GM12878 (cell line): ENCODE results near the gene FGD6. TPM values are rescaled to one million over a fixed set of nuclear protein-coding genes. Genes with fewer than 3 reads are reported as not detected.
A peak's percentile ranks its signal among the peaks of the same experiment; 100 is the strongest.

ENCODE experiments used
- ATAC-seq: fragments of 200-7000 bp; cut with Tn5 transposase; 3 replicates; pipeline ENCODE4 v1.9.1; 2020; ENCODE audit warnings: mild to moderate bottlenecking, moderate library complexity
- BruUV-seq: library from RNA; stranded (reverse); fragments of 400-500 nt; replicated peaks from 2 replicates; lab custom pipeline; 2021; lab: Mats Ljungman, UMichigan
- CTCF ChIA-PET: fragments of 300-600 bp; sonication (Branson Sonifier 250); formaldehyde crosslinking; extraction: SDS; loops from one replicate; lab custom pipeline; 2021; ENCODE audit warnings: inconsistent platforms; lab: Yijun Ruan, JAX
- POLR2A ChIA-PET: fragments of 350-600 bp; formaldehyde crosslinking; extraction: SDS; loops from one replicate; lab custom pipeline; 2021; ENCODE audit warnings: inconsistent platforms; lab: Charles Lee
- RAD21 ChIA-PET: fragments of 300-600 bp; sonication (Branson Sonifier 250); formaldehyde crosslinking; loops from one replicate; lab custom pipeline; 2023; ENCODE audit warnings: antibody characterized with exemption; ENCODE audit not compliant: unreplicated experiment; lab: Charles Lee
- SMC1A ChIA-PET: fragments of 300-600 bp; sonication (Branson Sonifier 250); formaldehyde crosslinking; loops from one replicate; lab custom pipeline; 2023; ENCODE audit not compliant: unreplicated experiment, uncharacterized antibody; lab: Charles Lee
- DNase-seq: peaks from one replicate; pipeline ENCODE4 v3.0.0-alpha.2; 2011; ENCODE audit warnings: low read depth, low spot score
- FAIRE-seq: peaks from 3 replicates; lab custom pipeline; 2011; peaks lifted over from hg19 to GRCh38; lab: Jason Lieb, UNC
- H2AFZ ChIP-seq: 2 replicates; pipeline ENCODE4 v1.6.0; 2011; ENCODE audit warnings: low read depth, low read length, control low read depth; ENCODE audit not compliant: control insufficient read depth
- H3K27ac ChIP-seq: 2 replicates; pipeline ENCODE4 v1.5.1; 2011; ENCODE audit warnings: control low read depth; ENCODE audit not compliant: control insufficient read depth, insufficient read depth
- H3K27me3 ChIP-seq, 2 experiments: replicated peaks in 1 of 2; 2 replicates each; pipeline versions ENCODE4 v1.6.0 to v1.6.1; 2011; ENCODE audit warnings: low read length in 1 of 2; ENCODE audit not compliant: control insufficient read depth in 2 of 2, insufficient read depth in 2 of 2
- H3K36me3 ChIP-seq, 2 experiments: 2 replicates each; pipeline ENCODE4 v1.5.1; 2011; ENCODE audit warnings: low read length in 1 of 2; ENCODE audit not compliant: control insufficient read depth in 2 of 2, insufficient read depth in 2 of 2
- H3K4me1 ChIP-seq: 2 replicates; pipeline ENCODE4 v1.6.1; 2011; ENCODE audit warnings: mild to moderate bottlenecking, low read length, moderate library complexity, mixed read lengths; ENCODE audit not compliant: control insufficient read depth, insufficient read depth
- H3K4me2 ChIP-seq: 2 replicates; pipeline ENCODE4 v1.6.0; 2011; ENCODE audit warnings: control low read depth; ENCODE audit not compliant: control insufficient read depth, insufficient read depth
- H3K4me3 ChIP-seq: fragments of 200-600 bp; sonication (generic); 2 replicates; pipeline ENCODE4 v1.5.1; 2016
- H3K79me2 ChIP-seq: 2 replicates; pipeline ENCODE4 v1.6.0; 2011; ENCODE audit warnings: low read length; ENCODE audit not compliant: control insufficient read depth, insufficient read depth
- H3K9ac ChIP-seq: 2 replicates; pipeline ENCODE4 v1.8.0; 2011; ENCODE audit warnings: low read length, control low read depth, mixed read lengths; ENCODE audit not compliant: control insufficient read depth, insufficient read depth
- H3K9me3 ChIP-seq: replicated peaks from 3 replicates; pipeline ENCODE4 v1.5.1; 2011; ENCODE audit warnings: mild to moderate bottlenecking, low read length; ENCODE audit not compliant: control insufficient read depth, insufficient read depth
- H4K20me1 ChIP-seq: 2 replicates; pipeline ENCODE4 v1.6.0; 2011; ENCODE audit not compliant: control insufficient read depth, insufficient read depth
- CHD2 ChIP-seq: IDR thresholded peaks from 2 replicates; pipeline ENCODE4 v1.6.1; 2011; ENCODE audit warnings: low read depth, low read length, improper control_type of control experiment, borderline replicate concordance
- IKZF2 ChIP-seq, 2 experiments: fragments of 450-650 bp; IDR thresholded peaks; 2 replicates each; pipeline ENCODE4 v1.6.1; 2017; ENCODE audit warnings: mild to moderate bottlenecking in 2 of 2, moderate library complexity in 2 of 2
- JUND ChIP-seq: IDR thresholded peaks from 2 replicates; pipeline ENCODE4 v1.6.1; 2012; ENCODE audit warnings: low read depth, mild to moderate bottlenecking, low read length, improper control_type of control experiment, moderate library complexity
- MTA2 ChIP-seq: fragments of 450-650 bp; IDR thresholded peaks from 2 replicates; pipeline ENCODE4 v1.6.1; 2016; ENCODE audit warnings: low read depth, mild to moderate bottlenecking, moderate library complexity
- NFIC ChIP-seq: IDR thresholded peaks from 2 replicates; pipeline ENCODE4 v1.6.1; 2012; ENCODE audit warnings: low read depth, mild to moderate bottlenecking, inconsistent platforms, low read length, moderate library complexity
- NR2F1 ChIP-seq: fragments of 450-650 bp; conservative IDR thresholded peaks from 2 replicates; pipeline ENCODE4 v1.6.1; 2017; ENCODE audit warnings: mild to moderate bottlenecking
- RELB ChIP-seq: fragments of 450-650 bp; IDR thresholded peaks from 2 replicates; pipeline ENCODE4 v1.6.1; 2017; ENCODE audit warnings: low read depth, mild to moderate bottlenecking, moderate library complexity
- RUNX3 ChIP-seq: IDR thresholded peaks from 2 replicates; pipeline ENCODE4 v1.6.1; 2012; ENCODE audit warnings: low read length, inconsistent platforms
- SIX5 ChIP-seq: IDR thresholded peaks from 2 replicates; pipeline ENCODE4 v1.6.1; 2011; ENCODE audit warnings: mild to moderate bottlenecking, low read depth, low read length, moderate library complexity; ENCODE audit not compliant: severe bottlenecking
- TBL1XR1 ChIP-seq: IDR thresholded peaks from 2 replicates; pipeline ENCODE4 v1.6.1; 2012; ENCODE audit warnings: low read depth, low read length, improper control_type of control experiment
- USF2 ChIP-seq: IDR thresholded peaks from 2 replicates; pipeline ENCODE4 v1.6.1; 2011; ENCODE audit warnings: low read depth, low read length, improper control_type of control experiment, borderline replicate concordance
- ZZZ3 ChIP-seq: IDR thresholded peaks from 2 replicates; pipeline ENCODE4 v1.6.1; 2011; ENCODE audit warnings: low read depth; ENCODE audit not compliant: control insufficient read depth, insufficient read length
- WGBS: methylation state at CpG from one replicate; pipeline ENCODE4 v1.1.6; 2016; ENCODE audit warnings: low lambda C conversion rate; ENCODE audit not compliant: insufficient replicate concordance, insufficient coverage; ENCODE audit errors: missing lambda C conversion rate; 5-methylcytosine and 5-hydroxymethylcytosine counted together
- in situ Hi-C: fragments of 300-500 bp; cut with MboI; formaldehyde crosslinking; loops from 9 replicates; pipeline ENCODE4 v1.14.3; 2018; ENCODE audit warnings: mixed read lengths
- intact Hi-C: fragments of 100-400 bp; cut with micrococcal nuclease; formaldehyde crosslinking; loops from one replicate; pipeline ENCODE4 v1.14.2; 2022; ENCODE audit not compliant: unreplicated experiment
- polyA plus RNA-seq, 11 experiments: library from polyadenylated mRNA; depleted of rRNA in 4 of 11; unstranded in 6 of 11; stranded (reverse) in 5 of 11; fragments of >200 nt; fragmentation: Nextera tagmentation in 4 of 11; fragmentation: Illumina TruSeq in 1 of 11; extraction: Ambion mirVana in 4 of 11; extraction: Trizol in 1 of 11; gene quantifications; 1 replicate in 1 of 11; 2 replicates in 10 of 11; pipeline versions ENCODE4 v1.2.1 to v1.2.3, GENCODE V29; 2011 to 2016; ENCODE audit warnings: inconsistent platforms in 2 of 11, missing spikeins in 2 of 11, low read depth in 1 of 11
- total RNA-seq, 4 experiments: library from RNA; depleted of rRNA in 3 of 4; stranded (reverse); fragments of >200 nt in 3 of 4; fragmentation: Illumina TruSeq in 1 of 4; extraction: Trizol in 1 of 4; gene quantifications; 2 replicates each; pipeline versions ENCODE4 v1.2.1 to v1.2.3, GENCODE V29; 2013 to 2021
- TF ChIP-seq, protein P1 (sequence below): fragments of 450-650 bp; IDR thresholded peaks from 2 replicates; pipeline ENCODE4 v1.6.1; 2016; ENCODE audit warnings: mild to moderate bottlenecking
- TF ChIP-seq, protein P2 (sequence below): fragments of 450-650 bp; formaldehyde crosslinking; IDR thresholded peaks from 2 replicates; pipeline ENCODE4 v1.4.0; 2022; ENCODE audit warnings: mild to moderate bottlenecking, moderate library complexity

The FGD6 gene
- total and polyA plus RNA-seq, 10 of the 15 experiments (the other 5 are each of a cell fraction or from before 2014, with no cell fraction given) = 2.4 to 15.5 (median 8.9) TPM

- SMC1A ChIA-PET = interaction anchor here (0.6 to 1.7 kb wide), 9 partner anchors 11 to 528 kb away, joined by 3 to 6 read pairs (median 3); no protein-coding TSS in a partner anchor
- Histone ChIP-seq H3K9ac (peak within 1 kb of the TSS; percentile 83), H3K4me2 (peak within 1 kb of the TSS; percentile 88), H3K4me3 (peak within 1 kb of the TSS; percentile 88), H3K27ac (peak within 1 kb of the TSS; percentile 72), H3K27me3 (no peaks in the 10 kb centered on the region), H3K36me3 (no peaks in the 10 kb centered on the region), H4K20me1 (no peaks in the 10 kb centered on the region), H3K9me3 (no peaks in the 10 kb centered on the region), H3K4me1 (0 out of 2 replicates have a peak, but pooled peaks cover 3% of the 10 kb centered on the region), H2AFZ (peak within 1 kb of the TSS; percentile 83), H3K79me2 (peaks cover 24% of the 10 kb centered on the region)
- CTCF ChIA-PET = interaction anchor here (0.6 to 2.3 kb wide), 29 partner anchors 10 to 1460 kb away, joined by 3 to 13 read pairs (median 3); partner anchors contain the start of gene NDUFA12
- FAIRE-seq (peak; percentile 87), DNase-seq (peak; percentile 63), ATAC-seq (peak; percentile 98)
- POLR2A ChIA-PET = interaction anchor here (0.6 to 1.5 kb wide), 4 partner anchors 13 to 256 kb away, joined by 3 to 4 read pairs (median 3); partner anchors contain the start of gene NDUFA12
- intact Hi-C loops (loop anchor here (5.0 to 10.0 kb wide), 3 partner anchors 144 to 528 kb away; partner anchors contain the start of genes FGD6 and VEZT), in situ Hi-C loops (no loop called here)
- BruUV-seq = TSS peak; percentile 80
- WGBS = under 1% methylated on average over 76 of the region's 99 CpGs
- RAD21 ChIA-PET = interaction anchor here (0.6 to 2.0 kb wide), 11 partner anchors 9 to 461 kb away, joined by 3 to 7 read pairs (median 4); partner anchors contain the start of genes FGD6, METAP2, NDUFA12 and VEZT
- TF ChIP-seq ZZZ3 (no peak), NFIC (0 out of 2 replicates have a peak, but pooled peaks have one; percentile 8), RUNX3 (peak; percentile 61), CHD2 (peak; percentile 67; the same call in 1 of the 2 replicates), TBL1XR1 (peak; percentile 76), JUND (0 out of 2 replicates have a peak, but pooled peaks have one; percentile 14), IKZF2 (IDR thresholded peaks at IDR 0.05) (peak in 1 of 2 experiments; percentile 15; a peak in 1 of 4 replicates), USF2 (no peak), MTA2 (peak; percentile 86), SIX5 (no peak), RELB (0 out of 2 replicates have a peak, but pooled peaks have one; percentile 18), NR2F1 (peak; percentile 100)
- TF ChIP-seq, protein P1, sequence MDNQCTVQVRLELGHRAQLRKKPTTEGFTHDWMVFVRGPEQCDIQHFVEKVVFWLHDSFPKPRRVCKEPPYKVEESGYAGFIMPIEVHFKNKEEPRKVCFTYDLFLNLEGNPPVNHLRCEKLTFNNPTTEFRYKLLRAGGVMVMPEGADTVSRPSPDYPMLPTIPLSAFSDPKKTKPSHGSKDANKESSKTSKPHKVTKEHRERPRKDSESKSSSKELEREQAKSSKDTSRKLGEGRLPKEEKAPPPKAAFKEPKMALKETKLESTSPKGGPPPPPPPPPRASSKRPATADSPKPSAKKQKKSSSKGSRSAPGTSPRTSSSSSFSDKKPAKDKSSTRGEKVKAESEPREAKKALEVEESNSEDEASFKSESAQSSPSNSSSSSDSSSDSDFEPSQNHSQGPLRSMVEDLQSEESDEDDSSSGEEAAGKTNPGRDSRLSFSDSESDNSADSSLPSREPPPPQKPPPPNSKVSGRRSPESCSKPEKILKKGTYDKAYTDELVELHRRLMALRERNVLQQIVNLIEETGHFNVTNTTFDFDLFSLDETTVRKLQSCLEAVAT = peak; percentile 38
- TF ChIP-seq, protein P2, sequence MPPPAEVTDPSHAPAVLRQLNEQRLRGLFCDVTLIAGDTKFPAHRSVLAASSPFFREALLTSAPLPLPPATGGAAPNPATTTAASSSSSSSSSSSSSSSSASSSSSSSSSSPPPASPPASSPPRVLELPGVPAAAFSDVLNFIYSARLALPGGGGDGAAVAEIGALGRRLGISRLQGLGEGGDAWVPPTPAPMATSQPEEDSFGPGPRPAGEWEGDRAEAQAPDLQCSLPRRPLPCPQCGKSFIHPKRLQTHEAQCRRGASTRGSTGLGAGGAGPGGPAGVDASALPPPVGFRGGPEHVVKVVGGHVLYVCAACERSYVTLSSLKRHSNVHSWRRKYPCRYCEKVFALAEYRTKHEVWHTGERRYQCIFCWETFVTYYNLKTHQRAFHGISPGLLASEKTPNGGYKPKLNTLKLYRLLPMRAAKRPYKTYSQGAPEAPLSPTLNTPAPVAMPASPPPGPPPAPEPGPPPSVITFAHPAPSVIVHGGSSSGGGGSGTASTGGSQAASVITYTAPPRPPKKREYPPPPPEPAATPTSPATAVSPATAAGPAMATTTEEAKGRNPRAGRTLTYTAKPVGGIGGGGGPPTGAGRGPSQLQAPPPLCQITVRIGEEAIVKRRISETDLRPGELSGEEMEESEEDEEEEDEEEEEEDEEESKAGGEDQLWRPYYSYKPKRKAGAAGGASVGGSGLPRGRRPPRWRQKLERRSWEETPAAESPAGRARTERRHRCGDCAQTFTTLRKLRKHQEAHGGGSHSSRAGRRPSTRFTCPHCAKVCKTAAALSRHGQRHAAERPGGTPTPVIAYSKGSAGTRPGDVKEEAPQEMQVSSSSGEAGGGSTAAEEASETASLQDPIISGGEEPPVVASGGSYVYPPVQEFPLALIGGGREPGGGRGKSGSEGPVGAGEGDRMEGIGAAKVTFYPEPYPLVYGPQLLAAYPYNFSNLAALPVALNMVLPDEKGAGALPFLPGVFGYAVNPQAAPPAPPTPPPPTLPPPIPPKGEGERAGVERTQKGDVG (CRISPR knock-in tag) = no peak
Observed at GRCh38 chr12:95072900-95073697, 144.2 kb downstream of the FGD6 start, which contains the start of gene NR2C1. NR2C1 (minus strand) TSS chr12:95073618; CDS start chr12:95067384, 6,234 bp downstream.
